ENCODE data around the gene RAB6C. TPM values are rescaled to one million over a fixed set of nuclear protein-coding genes. Genes with fewer than 3 reads are reported as not detected.
"Not testable (repeated sequence)": the region's sequence is repeated elsewhere in the genome, so short reads cannot be mapped to it uniquely, and the experiment has no call there.

The RAB6C gene
- total and polyA plus RNA-seq, 2 experiments from 2014 or later, result not detected

- not testable (repeated sequence) for H3K36me3 ChIP-seq (ENCODE audit: insufficient read depth); H3F3A ChIP-seq (replicated peaks; ENCODE audit: low read depth); H4K20me1 ChIP-seq (replicated peaks; ENCODE audit: insufficient read depth); H3K79me2 ChIP-seq (replicated peaks; ENCODE audit: insufficient read depth); H3K27ac Mint-ChIP-seq; H2AFZ ChIP-seq; H3K9me3 Mint-ChIP-seq; H3K36me3 Mint-ChIP-seq (ENCODE audit: low read depth); H3K4me1 Mint-ChIP-seq; H3K4me1 ChIP-seq (ENCODE audit: insufficient read depth); H3K9me2 ChIP-seq (ENCODE audit: insufficient read depth); H3K27ac ChIP-seq (ENCODE audit: low read depth)
- peak overlapping the region; percentile 59; the same call in 2 of the 3 replicates for H3K4me3 Mint-ChIP-seq
- ATAC-seq (peak; percentile 100), DNase-seq (ENCODE audit: low spot score) (peak; percentile 62)
- Histone ChIP-seq H3K27me3 (ENCODE audit: insufficient read depth) (peaks cover 30% of the 10 kb centered on the region), H3K4me3 (peak overlapping the region; percentile 43), H3K4me2 (peak overlapping the region; percentile 73)
- H3K27me3 Mint-ChIP-seq (ENCODE audit: insufficient read depth, low read depth, poor library complexity), result peaks cover 14% of the 10 kb centered on the region
Observed at GRCh38 chr2:130005862-130006261, 26.4 kb downstream of the RAB6C start.

DNA sequence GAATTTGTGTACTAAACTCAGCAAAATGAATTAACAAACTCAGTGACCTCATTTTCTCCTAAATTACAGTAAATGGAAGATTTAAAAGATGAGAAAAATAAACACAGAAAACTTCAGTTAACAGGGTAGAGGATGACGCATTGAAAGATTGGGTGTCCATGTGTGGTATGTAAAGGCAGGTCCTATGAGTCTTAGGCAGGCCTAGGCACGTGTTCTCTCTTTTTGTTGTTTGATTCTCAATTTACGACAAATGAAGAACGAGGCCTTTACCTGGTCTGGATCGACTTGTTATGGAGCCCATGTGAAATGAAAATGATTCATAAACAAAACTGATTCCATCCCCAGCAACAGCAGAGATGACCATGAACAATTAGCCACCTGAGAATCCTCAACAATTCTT is 37.2 kb downstream of the RAB6C start:
- H3K4me3 Mint-ChIP-seq; H2AFZ ChIP-seq; H3K4me2 ChIP-seq; ATAC-seq; H4K20me1 ChIP-seq (replicated peaks; ENCODE audit: insufficient read depth); DNase-seq (ENCODE audit: low spot score); H3K9me2 ChIP-seq (ENCODE audit: insufficient read depth); H3K27me3 ChIP-seq (ENCODE audit: insufficient read depth); H3K27ac Mint-ChIP-seq; H3K27me3 Mint-ChIP-seq (ENCODE audit: insufficient read depth, low read depth, poor library complexity); H3K27ac ChIP-seq (ENCODE audit: low read depth); H3K79me2 ChIP-seq (replicated peaks; ENCODE audit: insufficient read depth); H3K4me1 Mint-ChIP-seq; H3K36me3 ChIP-seq (ENCODE audit: insufficient read depth); H3F3A ChIP-seq (replicated peaks; ENCODE audit: low read depth); H3K4me1 ChIP-seq (ENCODE audit: insufficient read depth); H3K4me3 ChIP-seq: not testable (repeated sequence)
- peaks cover 25% of the 10 kb centered on the region for H3K9me3 Mint-ChIP-seq
- H3K36me3 Mint-ChIP-seq (ENCODE audit: low read depth), result peaks cover 13% of the 10 kb centered on the region; the same call in 2 of the 3 replicates

DNA sequence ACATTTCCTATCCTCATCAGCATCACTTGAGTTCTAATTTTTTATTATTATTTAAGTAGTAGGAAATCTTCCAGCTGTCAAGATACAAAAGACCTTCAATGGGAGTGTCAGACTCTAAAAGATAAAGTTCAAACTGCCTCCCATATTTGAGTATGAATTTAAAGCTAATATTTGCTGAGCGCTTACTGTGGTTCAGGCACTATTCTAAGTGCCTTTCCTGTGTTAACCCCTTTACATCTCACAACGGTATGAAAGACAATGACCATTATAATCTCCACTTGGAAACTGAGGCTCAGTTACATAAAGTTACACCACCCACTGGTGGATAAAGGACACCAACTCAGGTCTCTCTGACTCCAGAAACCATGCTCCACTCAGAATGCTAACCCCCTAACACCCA is 39.9 kb downstream of the RAB6C start:
- no peak for TF ChIP-seq CREB1 (CRISPR knock-in tag; IDR thresholded peaks at IDR 0.05; ENCODE audit: low read depth)
- TF ChIP-seq CTCF (conservative IDR thresholded peaks at IDR 0.05; ENCODE audit: low read depth in 2 of 2), result no peak
- TF ChIP-seq, protein P1, sequence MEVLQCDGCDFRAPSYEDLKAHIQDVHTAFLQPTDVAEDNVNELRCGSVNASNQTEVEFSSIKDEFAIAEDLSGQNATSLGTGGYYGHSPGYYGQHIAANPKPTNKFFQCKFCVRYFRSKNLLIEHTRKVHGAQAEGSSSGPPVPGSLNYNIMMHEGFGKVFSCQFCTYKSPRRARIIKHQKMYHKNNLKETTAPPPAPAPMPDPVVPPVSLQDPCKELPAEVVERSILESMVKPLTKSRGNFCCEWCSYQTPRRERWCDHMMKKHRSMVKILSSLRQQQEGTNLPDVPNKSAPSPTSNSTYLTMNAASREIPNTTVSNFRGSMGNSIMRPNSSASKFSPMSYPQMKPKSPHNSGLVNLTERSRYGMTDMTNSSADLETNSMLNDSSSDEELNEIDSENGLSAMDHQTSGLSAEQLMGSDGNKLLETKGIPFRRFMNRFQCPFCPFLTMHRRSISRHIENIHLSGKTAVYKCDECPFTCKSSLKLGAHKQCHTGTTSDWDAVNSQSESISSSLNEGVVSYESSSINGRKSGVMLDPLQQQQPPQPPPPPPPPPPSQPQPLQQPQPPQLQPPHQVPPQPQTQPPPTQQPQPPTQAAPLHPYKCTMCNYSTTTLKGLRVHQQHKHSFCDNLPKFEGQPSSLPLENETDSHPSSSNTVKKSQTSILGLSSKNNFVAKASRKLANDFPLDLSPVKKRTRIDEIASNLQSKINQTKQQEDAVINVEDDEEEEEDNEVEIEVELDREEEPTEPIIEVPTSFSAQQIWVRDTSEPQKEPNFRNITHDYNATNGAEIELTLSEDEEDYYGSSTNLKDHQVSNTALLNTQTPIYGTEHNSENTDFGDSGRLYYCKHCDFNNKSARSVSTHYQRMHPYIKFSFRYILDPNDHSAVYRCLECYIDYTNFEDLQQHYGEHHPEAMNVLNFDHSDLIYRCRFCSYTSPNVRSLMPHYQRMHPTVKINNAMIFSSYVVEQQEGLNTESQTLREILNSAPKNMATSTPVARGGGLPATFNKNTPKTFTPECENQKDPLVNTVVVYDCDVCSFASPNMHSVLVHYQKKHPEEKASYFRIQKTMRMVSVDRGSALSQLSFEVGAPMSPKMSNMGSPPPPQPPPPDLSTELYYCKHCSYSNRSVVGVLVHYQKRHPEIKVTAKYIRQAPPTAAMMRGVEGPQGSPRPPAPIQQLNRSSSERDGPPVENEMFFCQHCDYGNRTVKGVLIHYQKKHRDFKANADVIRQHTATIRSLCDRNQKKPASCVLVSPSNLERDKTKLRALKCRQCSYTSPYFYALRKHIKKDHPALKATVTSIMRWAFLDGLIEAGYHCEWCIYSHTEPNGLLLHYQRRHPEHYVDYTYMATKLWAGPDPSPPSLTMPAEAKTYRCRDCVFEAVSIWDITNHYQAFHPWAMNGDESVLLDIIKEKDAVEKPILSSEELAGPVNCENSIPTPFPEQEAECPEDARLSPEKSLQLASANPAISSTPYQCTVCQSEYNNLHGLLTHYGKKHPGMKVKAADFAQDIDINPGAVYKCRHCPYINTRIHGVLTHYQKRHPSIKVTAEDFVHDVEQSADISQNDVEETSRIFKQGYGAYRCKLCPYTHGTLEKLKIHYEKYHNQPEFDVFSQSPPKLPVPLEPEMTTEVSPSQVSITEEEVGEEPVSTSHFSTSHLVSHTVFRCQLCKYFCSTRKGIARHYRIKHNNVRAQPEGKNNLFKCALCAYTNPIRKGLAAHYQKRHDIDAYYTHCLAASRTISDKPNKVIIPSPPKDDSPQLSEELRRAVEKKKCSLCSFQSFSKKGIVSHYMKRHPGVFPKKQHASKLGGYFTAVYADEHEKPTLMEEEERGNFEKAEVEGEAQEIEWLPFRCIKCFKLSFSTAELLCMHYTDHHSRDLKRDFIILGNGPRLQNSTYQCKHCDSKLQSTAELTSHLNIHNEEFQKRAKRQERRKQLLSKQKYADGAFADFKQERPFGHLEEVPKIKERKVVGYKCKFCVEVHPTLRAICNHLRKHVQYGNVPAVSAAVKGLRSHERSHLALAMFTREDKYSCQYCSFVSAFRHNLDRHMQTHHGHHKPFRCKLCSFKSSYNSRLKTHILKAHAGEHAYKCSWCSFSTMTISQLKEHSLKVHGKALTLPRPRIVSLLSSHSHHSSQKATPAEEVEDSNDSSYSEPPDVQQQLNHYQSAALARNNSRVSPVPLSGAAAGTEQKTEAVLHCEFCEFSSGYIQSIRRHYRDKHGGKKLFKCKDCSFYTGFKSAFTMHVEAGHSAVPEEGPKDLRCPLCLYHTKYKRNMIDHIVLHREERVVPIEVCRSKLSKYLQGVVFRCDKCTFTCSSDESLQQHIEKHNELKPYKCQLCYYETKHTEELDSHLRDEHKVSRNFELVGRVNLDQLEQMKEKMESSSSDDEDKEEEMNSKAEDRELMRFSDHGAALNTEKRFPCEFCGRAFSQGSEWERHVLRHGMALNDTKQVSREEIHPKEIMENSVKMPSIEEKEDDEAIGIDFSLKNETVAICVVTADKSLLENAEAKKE (CRISPR knock-in tag; IDR thresholded peaks at IDR 0.05), result no peak
- no peak for TF ChIP-seq JUNB (IDR thresholded peaks at IDR 0.05; ENCODE audit: unreplicated experiment)
- no peak for TF ChIP-seq NANOG (IDR thresholded peaks at IDR 0.05; ENCODE audit: borderline replicate concordance)
- no peak for TF ChIP-seq ZNF114 (CRISPR knock-in tag; IDR thresholded peaks at IDR 0.05)
- TF ChIP-seq STAT1 (IDR thresholded peaks at IDR 0.05; ENCODE audit: unreplicated experiment), result no peak
- TF ChIP-seq EZH2phosphoT487 (IDR thresholded peaks at IDR 0.05; ENCODE audit: unreplicated experiment), result no peak
- peaks cover 2% of the 10 kb centered on the region for H3K27me3 Mint-ChIP-seq (ENCODE audit: insufficient read depth, low read depth, poor library complexity)

More for the DNA sequence above, 39.9 kb downstream of the RAB6C start:
- Histone ChIP-seq H3K36me3 (ENCODE audit: insufficient read depth) (no peaks in the 10 kb centered on the region), H3K27me3 (ENCODE audit: insufficient read depth) (no peaks in the 10 kb centered on the region), H2AFZ (no peak overlapping the region), H4K20me1 (replicated peaks; ENCODE audit: insufficient read depth) (no peaks in the 10 kb centered on the region), H3K4me3 (no peak overlapping the region), H3K79me2 (replicated peaks; ENCODE audit: insufficient read depth) (no peaks in the 10 kb centered on the region), H3F3A (replicated peaks; ENCODE audit: low read depth) (no peaks in the 10 kb centered on the region), H3K4me2 (no peak overlapping the region), H3K27ac (ENCODE audit: low read depth) (no peak overlapping the region), H3K9me2 (ENCODE audit: insufficient read depth) (0 out of 2 replicates have a peak, but pooled peaks cover 2% of the 10 kb centered on the region), H3K4me1 (ENCODE audit: insufficient read depth) (no peaks in the 10 kb centered on the region)
- H3K9me3 Mint-ChIP-seq, result peaks cover 13% of the 10 kb centered on the region
- DNase-seq (ENCODE audit: low spot score), result no peak
- H3K27ac Mint-ChIP-seq, result no peak overlapping the region
- no peak overlapping the region for H3K4me3 Mint-ChIP-seq
- H3K4me1 Mint-ChIP-seq, result no peaks in the 10 kb centered on the region
- H3K36me3 Mint-ChIP-seq (ENCODE audit: low read depth), result peaks cover 8% of the 10 kb centered on the region; the same call in 1 of the 3 replicates
- no peak for ATAC-seq
